ENCODE measurements around the gene INPPL1.
"Not testable (repeated sequence)": the region's sequence is repeated elsewhere in the genome, so short reads cannot be mapped to it uniquely, and the experiment has no call there.

INPPL1 gene, protein sequence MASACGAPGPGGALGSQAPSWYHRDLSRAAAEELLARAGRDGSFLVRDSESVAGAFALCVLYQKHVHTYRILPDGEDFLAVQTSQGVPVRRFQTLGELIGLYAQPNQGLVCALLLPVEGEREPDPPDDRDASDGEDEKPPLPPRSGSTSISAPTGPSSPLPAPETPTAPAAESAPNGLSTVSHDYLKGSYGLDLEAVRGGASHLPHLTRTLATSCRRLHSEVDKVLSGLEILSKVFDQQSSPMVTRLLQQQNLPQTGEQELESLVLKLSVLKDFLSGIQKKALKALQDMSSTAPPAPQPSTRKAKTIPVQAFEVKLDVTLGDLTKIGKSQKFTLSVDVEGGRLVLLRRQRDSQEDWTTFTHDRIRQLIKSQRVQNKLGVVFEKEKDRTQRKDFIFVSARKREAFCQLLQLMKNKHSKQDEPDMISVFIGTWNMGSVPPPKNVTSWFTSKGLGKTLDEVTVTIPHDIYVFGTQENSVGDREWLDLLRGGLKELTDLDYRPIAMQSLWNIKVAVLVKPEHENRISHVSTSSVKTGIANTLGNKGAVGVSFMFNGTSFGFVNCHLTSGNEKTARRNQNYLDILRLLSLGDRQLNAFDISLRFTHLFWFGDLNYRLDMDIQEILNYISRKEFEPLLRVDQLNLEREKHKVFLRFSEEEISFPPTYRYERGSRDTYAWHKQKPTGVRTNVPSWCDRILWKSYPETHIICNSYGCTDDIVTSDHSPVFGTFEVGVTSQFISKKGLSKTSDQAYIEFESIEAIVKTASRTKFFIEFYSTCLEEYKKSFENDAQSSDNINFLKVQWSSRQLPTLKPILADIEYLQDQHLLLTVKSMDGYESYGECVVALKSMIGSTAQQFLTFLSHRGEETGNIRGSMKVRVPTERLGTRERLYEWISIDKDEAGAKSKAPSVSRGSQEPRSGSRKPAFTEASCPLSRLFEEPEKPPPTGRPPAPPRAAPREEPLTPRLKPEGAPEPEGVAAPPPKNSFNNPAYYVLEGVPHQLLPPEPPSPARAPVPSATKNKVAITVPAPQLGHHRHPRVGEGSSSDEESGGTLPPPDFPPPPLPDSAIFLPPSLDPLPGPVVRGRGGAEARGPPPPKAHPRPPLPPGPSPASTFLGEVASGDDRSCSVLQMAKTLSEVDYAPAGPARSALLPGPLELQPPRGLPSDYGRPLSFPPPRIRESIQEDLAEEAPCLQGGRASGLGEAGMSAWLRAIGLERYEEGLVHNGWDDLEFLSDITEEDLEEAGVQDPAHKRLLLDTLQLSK

DNA sequence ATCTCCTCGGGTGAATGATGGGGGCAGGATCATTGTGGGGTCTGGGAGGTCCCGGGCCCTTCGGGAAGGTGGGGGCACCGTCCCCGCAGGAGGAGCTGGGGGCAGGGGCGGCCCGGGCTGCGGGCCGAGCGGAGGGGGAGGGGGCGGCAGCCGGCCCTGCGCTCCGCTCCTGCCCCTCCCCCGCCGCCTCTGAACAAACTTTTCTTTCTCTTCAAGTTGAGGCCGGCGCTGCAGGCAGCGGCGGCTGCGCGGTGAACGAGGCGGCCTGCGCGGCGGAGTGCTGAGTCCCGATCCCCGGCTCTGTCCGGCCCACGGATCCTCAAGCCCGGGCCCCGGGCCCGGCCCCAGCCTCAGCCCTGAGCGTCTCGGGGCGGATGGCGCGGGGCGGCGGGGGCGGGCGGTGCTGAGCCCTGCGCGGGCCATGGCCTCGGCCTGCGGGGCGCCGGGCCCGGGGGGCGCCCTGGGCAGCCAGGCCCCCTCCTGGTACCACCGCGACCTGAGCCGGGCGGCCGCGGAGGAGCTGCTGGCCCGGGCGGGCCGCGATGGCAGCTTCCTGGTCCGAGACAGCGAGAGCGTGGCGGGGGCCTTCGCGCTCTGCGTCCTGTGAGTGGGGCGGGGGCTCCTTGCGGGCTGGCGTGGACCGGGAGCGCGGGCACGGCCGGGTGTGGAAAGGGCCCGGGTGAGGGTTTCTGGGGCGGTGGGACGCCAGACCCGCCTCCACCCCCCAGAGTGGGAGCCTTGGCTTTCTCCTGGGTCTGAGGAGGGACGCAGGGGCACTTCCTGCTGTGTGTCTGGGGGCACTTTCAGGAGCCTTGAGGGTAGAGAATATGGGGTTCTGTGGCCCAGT, at the start of gene INPPL1:
Gene INPPL1 (plus strand): TSS at position 204 of the 847 bp plus-strand sequence. CDS start 218 bp downstream, at position 422.
- H3K4me1 ChIP-seq (ENCODE audit: insufficient read depth, insufficient read length): peaks cover 12% of the 10 kb centered on the region
- H3K36me3 ChIP-seq (ENCODE audit: insufficient read depth, insufficient read length, low read length): peaks cover 39% of the 10 kb centered on the region
- peak within 1 kb of the TSS; percentile 90 for H3K9ac ChIP-seq (ENCODE audit: insufficient read length, low read depth)
- H3K4me3 ChIP-seq (ENCODE audit: insufficient read length, low read depth): peak within 1 kb of the TSS; percentile 73
- H3K27me3 ChIP-seq (ENCODE audit: insufficient read depth, insufficient read length): no peaks in the 10 kb centered on the region
- H3K9me3 ChIP-seq (ENCODE audit: insufficient read depth, low read length): no peaks in the 10 kb centered on the region
- DNase-seq (ENCODE audit: low read depth, low spot score): no peak
- TF ChIP-seq YY1 (IDR thresholded peaks at IDR 0.05; ENCODE audit: insufficient read depth, insufficient read length) (no peak), SUZ12 (IDR thresholded peaks at IDR 0.05; ENCODE audit: extremely low read depth, insufficient read depth, insufficient read length) (no peak), ZNF274 (IDR thresholded peaks at IDR 0.05; ENCODE audit: low read depth, low read length) (no peak)

DNA sequence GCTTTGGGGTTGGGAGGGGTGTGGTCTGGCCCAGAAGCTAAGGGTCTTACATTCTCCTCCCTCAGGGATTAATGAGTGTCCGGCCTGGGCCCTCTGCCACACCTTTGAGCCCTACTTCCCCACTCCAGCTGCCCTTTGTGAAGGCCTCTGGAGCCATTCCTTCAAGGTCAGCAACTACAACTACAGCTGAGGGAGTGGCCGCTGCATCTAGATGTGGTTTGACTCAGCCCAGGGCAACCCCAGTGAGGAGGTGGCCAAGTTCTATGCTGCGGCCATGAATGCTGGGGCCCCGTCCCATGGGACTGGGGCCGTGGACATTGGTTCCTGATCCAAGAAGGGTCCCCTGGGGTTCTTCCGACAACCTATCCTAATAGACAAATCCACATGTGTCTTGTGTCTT, 46.9 kb upstream of the INPPL1 start:
- no peak for DNase-seq (ENCODE audit: low read depth, low spot score)
- Histone ChIP-seq H3K36me3 (ENCODE audit: insufficient read depth, insufficient read length, low read length) (no peaks in the 10 kb centered on the region), H3K4me3 (ENCODE audit: insufficient read length, low read depth) (no peak overlapping the region), H3K4me1 (ENCODE audit: insufficient read depth, insufficient read length) (no peaks in the 10 kb centered on the region), H3K9me3 (ENCODE audit: insufficient read depth, low read length) (no peaks in the 10 kb centered on the region), H3K27me3 (ENCODE audit: insufficient read depth, insufficient read length) (no peaks in the 10 kb centered on the region), H3K9ac (ENCODE audit: insufficient read length, low read depth) (no peak overlapping the region)
- TF ChIP-seq SUZ12 (IDR thresholded peaks at IDR 0.05; ENCODE audit: extremely low read depth, insufficient read depth, insufficient read length) (no peak), YY1 (IDR thresholded peaks at IDR 0.05; ENCODE audit: insufficient read depth, insufficient read length) (no peak), ZNF274 (IDR thresholded peaks at IDR 0.05; ENCODE audit: low read depth, low read length) (no peak)

DNA sequence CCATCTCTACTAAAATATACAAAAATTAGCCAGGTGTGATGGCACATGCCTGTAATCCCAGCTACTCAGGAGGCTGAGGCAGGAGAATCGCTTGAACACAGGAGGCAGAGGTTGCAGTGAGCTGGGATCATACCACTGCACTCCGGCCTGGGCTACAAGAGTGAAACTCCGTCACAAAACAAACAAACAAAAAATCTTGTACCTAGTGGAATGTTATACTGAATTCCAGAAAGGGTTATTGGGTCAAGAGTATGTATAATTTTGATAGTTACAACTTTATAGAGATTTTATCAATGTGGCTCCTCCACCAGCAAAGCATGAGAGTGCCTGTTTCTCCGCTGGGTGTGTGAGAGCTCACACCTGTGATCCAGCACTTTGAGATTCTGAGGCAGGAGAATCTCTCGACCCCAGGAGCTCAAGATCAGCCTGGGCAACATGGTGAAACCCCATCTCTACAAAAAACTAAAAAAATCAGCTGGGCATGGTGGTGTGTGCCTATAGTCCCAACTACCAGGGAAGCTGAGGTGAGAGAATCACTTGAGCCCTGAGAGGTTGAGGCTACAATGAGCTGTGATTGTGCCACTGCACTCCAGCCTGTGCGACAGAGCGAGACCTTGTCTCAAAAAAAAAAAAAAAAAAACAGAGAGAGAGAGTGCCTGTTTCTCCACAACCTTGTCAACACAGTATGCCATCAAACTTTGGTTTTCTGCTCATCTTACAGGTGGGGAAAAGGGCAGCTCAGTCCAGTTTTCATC, 45.3 kb upstream of the INPPL1 start:
- no peak for DNase-seq (ENCODE audit: low read depth, low spot score)
- no peak overlapping the region for H3K4me3 ChIP-seq (ENCODE audit: insufficient read length, low read depth)
- no peaks in the 10 kb centered on the region for H3K9me3 ChIP-seq (ENCODE audit: insufficient read depth, low read length)
- H3K36me3 ChIP-seq (ENCODE audit: insufficient read depth, insufficient read length, low read length): no peaks in the 10 kb centered on the region
- no peaks in the 10 kb centered on the region for H3K4me1 ChIP-seq (ENCODE audit: insufficient read depth, insufficient read length)
- H3K27me3 ChIP-seq (ENCODE audit: insufficient read depth, insufficient read length): no peaks in the 10 kb centered on the region
- TF ChIP-seq SUZ12 (IDR thresholded peaks at IDR 0.05; ENCODE audit: extremely low read depth, insufficient read depth, insufficient read length): no peak
- TF ChIP-seq ZNF274 (IDR thresholded peaks at IDR 0.05; ENCODE audit: low read depth, low read length): no peak
- no peak for TF ChIP-seq YY1 (IDR thresholded peaks at IDR 0.05; ENCODE audit: insufficient read depth, insufficient read length)
- H3K9ac ChIP-seq (ENCODE audit: insufficient read length, low read depth): no peak overlapping the region

DNA sequence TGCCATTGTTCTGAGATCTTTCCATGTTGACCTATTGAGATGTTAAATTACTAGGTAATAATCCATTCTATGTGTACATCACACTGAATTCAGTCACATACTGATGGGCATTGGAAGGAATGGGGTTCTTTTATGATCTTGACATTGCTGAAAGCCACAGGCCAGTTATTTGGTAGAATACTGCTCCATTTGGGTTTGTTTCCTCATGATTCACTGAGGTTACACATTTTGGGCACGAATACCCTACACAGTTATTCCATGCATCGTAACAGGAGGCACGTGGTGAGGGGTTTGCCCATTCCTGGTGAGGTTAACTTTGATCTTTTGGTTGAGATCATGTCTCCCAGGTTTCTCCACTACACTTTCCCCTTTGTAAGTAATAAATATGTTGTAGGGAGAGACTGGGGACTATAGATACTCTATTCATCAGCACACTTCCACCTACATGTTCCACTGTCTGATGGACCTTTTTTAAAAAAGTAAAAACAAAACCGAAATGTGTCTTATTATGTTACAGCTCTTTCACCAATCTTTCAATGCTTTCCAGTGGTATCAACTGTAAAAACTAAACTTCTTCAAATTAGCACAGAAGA, 44.7 kb upstream of the INPPL1 start:
- DNase-seq (ENCODE audit: low read depth, low spot score): no peak
- TF ChIP-seq ZNF274 (IDR thresholded peaks at IDR 0.05; ENCODE audit: low read depth, low read length) (no peak), YY1 (IDR thresholded peaks at IDR 0.05; ENCODE audit: insufficient read depth, insufficient read length) (no peak), SUZ12 (IDR thresholded peaks at IDR 0.05; ENCODE audit: extremely low read depth, insufficient read depth, insufficient read length) (no peak)

DNA sequence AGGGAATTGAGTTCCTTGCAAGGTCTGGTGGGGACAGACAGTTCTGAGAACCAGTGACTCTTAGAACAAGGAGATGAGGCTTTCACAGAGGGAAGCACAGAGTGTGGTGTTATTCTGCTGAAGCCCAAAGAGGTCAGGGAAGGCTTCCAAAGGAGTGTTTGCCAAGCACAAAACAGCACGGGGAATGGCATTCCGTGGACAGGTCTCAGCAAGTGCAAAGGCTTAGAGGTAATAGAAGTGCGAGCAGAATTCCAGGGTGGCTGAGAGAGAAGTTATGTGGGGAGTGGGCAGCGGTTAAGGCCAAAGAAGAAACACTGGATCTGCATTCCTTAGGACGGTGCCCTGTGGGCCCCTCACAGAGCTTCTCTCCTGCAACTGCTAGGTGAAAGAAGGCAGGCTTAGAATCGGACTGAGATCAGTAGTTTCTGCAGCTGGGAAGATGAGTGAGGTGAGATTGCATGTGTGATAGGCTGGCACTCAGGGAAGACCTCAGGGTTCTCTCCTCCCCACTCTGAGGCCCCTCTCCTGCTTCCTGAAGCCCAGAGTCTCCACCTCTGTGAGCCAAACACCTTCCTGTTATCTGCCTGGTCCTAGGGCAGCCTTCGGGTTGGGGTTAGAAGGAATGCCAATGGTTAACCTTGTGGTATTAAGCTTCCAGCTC, 43.5 kb upstream of the INPPL1 start:
- not testable (repeated sequence) for H3K4me1 ChIP-seq (ENCODE audit: insufficient read depth, insufficient read length); H3K9ac ChIP-seq (ENCODE audit: insufficient read length, low read depth); H3K36me3 ChIP-seq (ENCODE audit: insufficient read depth, insufficient read length, low read length); H3K4me3 ChIP-seq (ENCODE audit: insufficient read length, low read depth); H3K27me3 ChIP-seq (ENCODE audit: insufficient read depth, insufficient read length); DNase-seq (ENCODE audit: low read depth, low spot score); H3K9me3 ChIP-seq (ENCODE audit: insufficient read depth, low read length)

More for the DNA sequence above, 44.7 kb upstream of the INPPL1 start:
- Histone ChIP-seq H3K27me3 (ENCODE audit: insufficient read depth, insufficient read length) (no peaks in the 10 kb centered on the region), H3K9ac (ENCODE audit: insufficient read length, low read depth) (no peak overlapping the region), H3K4me1 (ENCODE audit: insufficient read depth, insufficient read length) (no peaks in the 10 kb centered on the region), H3K36me3 (ENCODE audit: insufficient read depth, insufficient read length, low read length) (no peaks in the 10 kb centered on the region), H3K9me3 (ENCODE audit: insufficient read depth, low read length) (no peaks in the 10 kb centered on the region), H3K4me3 (ENCODE audit: insufficient read length, low read depth) (no peak overlapping the region)

DNA sequence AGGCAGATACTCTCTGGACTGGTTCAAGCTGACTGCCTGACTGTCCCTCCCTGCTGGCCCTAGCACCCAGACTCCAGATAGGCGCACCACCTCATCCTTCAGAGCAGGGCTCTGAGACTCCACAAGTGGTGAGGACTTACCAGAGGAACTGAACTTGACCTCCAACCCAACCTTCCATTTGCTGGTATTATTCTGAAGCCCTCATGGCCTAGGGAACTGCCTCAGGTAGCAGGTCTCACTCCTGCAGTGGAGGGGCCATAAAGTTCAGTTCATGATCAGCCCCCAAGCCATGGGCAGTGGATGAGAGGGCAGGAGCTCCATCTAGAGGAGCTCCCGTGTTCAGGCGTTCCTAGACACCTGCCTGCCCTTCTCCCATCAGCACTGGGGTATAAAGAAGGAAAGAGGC, 43.0 kb upstream of the INPPL1 start:
- H3K27me3 ChIP-seq (ENCODE audit: insufficient read depth, insufficient read length); H3K4me3 ChIP-seq (ENCODE audit: insufficient read length, low read depth); H3K4me1 ChIP-seq (ENCODE audit: insufficient read depth, insufficient read length); DNase-seq (ENCODE audit: low read depth, low spot score); H3K36me3 ChIP-seq (ENCODE audit: insufficient read depth, insufficient read length, low read length); H3K9me3 ChIP-seq (ENCODE audit: insufficient read depth, low read length); H3K9ac ChIP-seq (ENCODE audit: insufficient read length, low read depth): not testable (repeated sequence)

Measured in NT2/D1 (cell line).